ENCODE results near the gene KL. TPM values are rescaled to one million over a fixed set of nuclear protein-coding genes. Genes with fewer than 3 reads are reported as not detected.

KL gene
- total RNA-seq, 1 donor from 2014 or later = 1.2 TPM

DNA sequence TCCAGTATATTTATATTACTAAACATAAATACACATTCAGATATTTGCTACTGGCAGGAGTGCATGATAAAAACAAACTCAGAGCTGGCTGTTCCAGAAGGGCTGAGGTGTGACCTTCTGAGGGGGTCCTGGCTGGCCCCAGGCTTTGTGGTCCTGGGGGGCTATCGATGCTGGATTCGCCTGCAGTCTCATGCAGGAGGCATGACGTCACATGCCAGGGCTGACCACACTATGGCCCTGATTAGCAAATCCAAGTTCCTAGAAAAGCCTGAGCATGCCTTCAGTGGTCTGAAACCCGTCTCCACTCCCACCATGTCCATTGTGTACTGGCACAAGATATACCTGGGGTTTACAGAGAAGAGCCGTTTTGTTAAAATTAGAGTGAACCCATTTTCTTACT lies 97.9 kb downstream of the KL start:
- Histone ChIP-seq H3K36me3 (peaks cover 87% of the 10 kb centered on the region), H3K27ac (replicated peaks) (no peak overlapping the region)
- intact Hi-C loops (cut with micrococcal nuclease) = no loop called here

DNA sequence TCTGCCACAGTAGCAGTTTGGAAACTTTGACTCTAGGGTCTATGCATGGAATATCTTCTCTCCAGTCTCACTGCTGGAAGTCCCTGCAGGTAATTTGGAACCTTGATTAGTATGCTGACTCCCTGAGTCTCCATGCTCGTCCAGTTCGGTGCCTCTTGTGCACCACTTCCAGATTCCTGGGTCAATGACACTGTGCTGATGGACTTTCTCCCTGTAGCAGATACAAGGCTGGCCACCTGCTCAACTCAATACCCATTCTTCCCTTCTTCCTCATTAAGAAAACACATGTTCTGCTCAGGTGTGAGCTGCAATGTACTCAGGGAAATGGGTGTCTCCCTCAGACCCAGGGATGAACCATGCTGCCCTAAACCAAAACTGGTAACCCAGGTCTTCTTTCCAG lies 99.1 kb downstream of the KL start:
- Histone ChIP-seq H3K4me1 (peaks cover 46% of the 10 kb centered on the region), H3K27me3 (ENCODE audit: low read depth) (no peaks in the 10 kb centered on the region), H3K27ac (replicated peaks) (no peak overlapping the region), H3K36me3 (peaks cover 87% of the 10 kb centered on the region), H3K9me3 (replicated peaks) (no peaks in the 10 kb centered on the region), H3K4me3 (no peak overlapping the region)
- DNase-seq = no peak
- intact Hi-C loops (cut with micrococcal nuclease) = no loop called here
- TF ChIP-seq, protein P1, sequence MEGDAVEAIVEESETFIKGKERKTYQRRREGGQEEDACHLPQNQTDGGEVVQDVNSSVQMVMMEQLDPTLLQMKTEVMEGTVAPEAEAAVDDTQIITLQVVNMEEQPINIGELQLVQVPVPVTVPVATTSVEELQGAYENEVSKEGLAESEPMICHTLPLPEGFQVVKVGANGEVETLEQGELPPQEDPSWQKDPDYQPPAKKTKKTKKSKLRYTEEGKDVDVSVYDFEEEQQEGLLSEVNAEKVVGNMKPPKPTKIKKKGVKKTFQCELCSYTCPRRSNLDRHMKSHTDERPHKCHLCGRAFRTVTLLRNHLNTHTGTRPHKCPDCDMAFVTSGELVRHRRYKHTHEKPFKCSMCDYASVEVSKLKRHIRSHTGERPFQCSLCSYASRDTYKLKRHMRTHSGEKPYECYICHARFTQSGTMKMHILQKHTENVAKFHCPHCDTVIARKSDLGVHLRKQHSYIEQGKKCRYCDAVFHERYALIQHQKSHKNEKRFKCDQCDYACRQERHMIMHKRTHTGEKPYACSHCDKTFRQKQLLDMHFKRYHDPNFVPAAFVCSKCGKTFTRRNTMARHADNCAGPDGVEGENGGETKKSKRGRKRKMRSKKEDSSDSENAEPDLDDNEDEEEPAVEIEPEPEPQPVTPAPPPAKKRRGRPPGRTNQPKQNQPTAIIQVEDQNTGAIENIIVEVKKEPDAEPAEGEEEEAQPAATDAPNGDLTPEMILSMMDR (IDR thresholded peaks at IDR 0.05; ENCODE audit: borderline replicate concordance) = no peak

More for the DNA sequence above, 97.9 kb downstream of the KL start:
- Histone ChIP-seq H3K4me3 (no peak overlapping the region), H3K4me1 (peaks cover 54% of the 10 kb centered on the region), H3K9me3 (replicated peaks) (no peaks in the 10 kb centered on the region), H3K27me3 (ENCODE audit: low read depth) (no peaks in the 10 kb centered on the region)
- TF ChIP-seq, protein P1 (IDR thresholded peaks at IDR 0.05; ENCODE audit: borderline replicate concordance) = no peak
- no peak for DNase-seq
